NCI-H524 (cell line): ENCODE data around the gene CDC16.
"Not testable (repeated sequence)": the region's sequence is repeated elsewhere in the genome, so short reads cannot be mapped to it uniquely, and the experiment has no call there.

Source experiments
- DNase-seq, 2 experiments: peaks; one replicate each; lab custom pipeline; 2025; lab: John Stamatoyannopoulos, UW

Gene CDC16

GRCh38 chr13:114227528-114227927, 7.2 kb upstream of the CDC16 start:
- DNase-seq: no peak

DNA sequence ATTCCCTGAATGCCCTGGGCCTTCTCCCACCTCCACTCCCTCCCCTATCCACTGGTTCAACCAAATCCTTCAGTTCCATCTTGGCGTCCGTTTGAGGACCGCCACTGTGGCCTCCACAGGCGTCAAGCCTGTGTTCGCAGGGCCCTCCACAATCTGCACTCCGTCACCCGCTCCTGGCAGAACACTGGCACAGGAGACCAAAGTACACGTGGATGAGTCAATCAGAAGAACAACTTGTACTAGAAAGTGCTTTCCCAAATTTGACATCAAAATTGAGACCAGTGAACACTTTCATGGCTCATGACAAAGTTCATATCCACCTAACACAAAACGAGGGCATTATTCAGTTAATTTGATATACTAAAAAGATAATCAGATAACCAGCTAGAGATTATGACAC, 6.5 kb upstream of the CDC16 start:
- no peak for DNase-seq

DNA sequence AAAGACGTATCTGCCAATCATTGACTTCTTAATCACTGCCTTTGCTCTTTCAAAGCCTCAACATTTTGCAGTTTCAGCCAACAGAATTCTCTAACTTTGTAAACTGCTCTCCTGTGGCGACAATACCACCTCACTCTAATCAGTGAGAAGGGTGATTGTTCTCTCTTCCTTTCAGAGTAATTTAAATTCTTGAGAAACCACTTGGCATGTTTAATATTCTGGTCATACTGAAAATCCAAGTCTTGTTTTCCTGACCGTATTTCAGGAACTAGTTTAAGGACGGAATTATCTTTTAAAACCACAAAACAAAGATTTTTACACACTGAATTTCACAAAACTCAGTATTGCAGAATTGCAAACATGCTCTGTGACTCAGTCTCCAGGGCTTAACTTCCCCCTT, 5.2 kb upstream of the CDC16 start:
- DNase-seq: no peak

GRCh38 chr13:114230117-114230516, 4.6 kb upstream of the CDC16 start:
- DNase-seq: no peak

GRCh38 chr13:114230575-114230974, 4.1 kb upstream of the CDC16 start:
- no peak for DNase-seq

GRCh38 chr13:114231886-114232285, 2.8 kb upstream of the CDC16 start:
- DNase-seq: no peak

- DNase-seq: no peak
These were observed 442 bp upstream of the CDC16 start for GRCh38 chr13:114234266-114234644.

- DNase-seq: no peak
These were observed 1.0 kb downstream of the CDC16 start for GRCh38 chr13:114235697-114236096.

GRCh38 chr13:114236227-114236626, 1.5 kb downstream of the CDC16 start:
- DNase-seq: no peak

GRCh38 chr13:114237415-114238112, 2.9 kb downstream of the CDC16 start:
- DNase-seq: no peak

GRCh38 chr13:114241918-114242317, 7.2 kb downstream of the CDC16 start:
- DNase-seq: no peak

DNA sequence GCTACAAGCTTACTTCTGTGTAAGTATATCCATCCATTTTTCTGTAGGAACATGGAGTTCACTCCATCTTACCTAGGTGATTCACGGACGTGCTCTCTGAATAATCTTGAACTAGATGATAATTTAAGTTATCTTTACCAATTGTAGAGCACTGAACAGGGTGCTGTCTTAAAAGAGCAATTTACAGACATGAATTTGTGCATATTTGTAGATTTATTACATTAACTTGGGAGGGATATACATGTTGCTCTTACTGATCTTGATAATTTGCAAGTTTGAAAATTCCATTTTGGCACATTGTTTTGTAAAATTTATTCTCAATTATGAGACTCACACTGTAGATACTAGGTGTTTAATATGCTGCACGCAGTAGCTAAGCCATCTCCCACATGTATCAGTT, 9.3 kb downstream of the CDC16 start:
- DNase-seq: no peak

DNA sequence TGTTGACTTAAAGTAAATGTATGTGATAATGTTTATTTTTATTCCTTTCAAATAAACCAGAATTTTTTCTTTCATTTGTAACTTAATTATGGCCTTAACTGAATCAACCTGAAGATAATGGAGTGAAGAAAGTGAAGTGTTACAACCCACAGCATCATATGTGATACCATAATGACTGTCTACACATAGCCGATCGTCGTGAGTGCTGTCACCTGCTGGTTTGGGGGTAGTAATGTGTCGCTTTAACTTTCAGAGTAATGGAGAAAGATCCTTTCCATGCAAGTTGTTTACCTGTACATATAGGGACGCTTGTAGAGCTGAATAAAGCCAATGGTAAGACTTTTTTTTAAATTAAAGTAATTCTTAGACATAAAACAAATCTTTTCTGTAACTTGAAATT, 9.9 kb downstream of the CDC16 start:
- no peak for DNase-seq

- DNase-seq: no peak
These were observed 13.3 kb downstream of the CDC16 start for GRCh38 chr13:114248011-114248410.

DNA sequence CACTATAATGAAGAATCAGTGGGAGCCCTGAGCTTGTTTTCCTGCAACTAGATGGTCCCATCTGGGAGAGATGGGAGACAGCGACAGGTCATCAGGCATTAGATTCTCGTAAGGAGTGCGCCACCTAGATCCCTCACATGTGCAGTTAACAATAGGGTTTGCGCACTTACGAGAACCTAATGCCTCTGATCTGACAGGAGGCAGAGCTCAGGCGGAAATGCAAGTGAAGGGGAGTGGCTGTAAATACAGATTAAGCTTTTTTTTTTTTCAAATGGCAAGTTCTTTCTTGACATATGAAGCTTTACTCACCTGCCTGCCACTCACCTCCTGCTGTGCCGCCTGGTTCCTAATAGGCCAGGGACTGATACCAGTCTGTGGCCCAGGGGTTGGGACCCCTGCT, 14.4 kb downstream of the CDC16 start:
- no peak for DNase-seq

GRCh38 chr13:114251639-114252440, 17.1 kb downstream of the CDC16 start:
- not testable (repeated sequence) for DNase-seq

DNA sequence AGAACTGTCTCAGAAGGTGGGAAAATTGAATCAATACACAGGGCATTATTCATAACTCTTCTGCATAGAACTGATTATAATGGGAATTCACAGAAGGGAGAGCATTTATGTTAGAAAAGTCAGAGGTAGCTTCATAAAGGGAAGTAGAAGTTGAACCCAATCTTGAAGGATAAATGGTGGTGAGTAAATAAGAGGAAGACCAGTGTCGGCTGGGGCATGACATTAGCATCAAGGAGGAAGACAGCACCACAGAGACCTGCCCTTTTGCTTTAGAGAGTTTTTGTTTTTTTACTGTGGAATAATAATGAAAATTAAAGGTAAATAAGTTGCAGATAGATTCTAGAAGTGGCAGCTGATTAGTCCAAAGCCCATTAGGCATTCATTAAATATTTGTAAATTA, 21.9 kb downstream of the CDC16 start:
- DNase-seq: no peak

DNA sequence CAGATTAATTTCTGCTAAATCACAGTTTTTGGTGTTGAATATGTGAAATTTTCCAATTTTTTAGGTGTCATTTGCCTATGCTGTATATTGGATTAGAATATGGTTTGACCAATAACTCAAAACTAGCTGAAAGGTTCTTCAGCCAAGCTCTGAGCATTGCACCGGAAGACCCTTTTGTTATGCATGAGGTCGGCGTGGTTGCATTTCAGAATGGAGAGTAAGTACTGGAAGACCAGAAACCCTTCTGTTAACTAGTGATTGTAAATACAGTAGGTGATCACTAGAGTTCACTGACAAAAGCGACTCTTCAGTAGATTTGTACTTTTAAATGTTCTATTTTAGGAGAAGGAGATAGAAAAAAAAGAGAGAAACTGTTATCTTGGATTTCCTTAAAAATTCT, 22.3 kb downstream of the CDC16 start:
- DNase-seq: no peak

DNA sequence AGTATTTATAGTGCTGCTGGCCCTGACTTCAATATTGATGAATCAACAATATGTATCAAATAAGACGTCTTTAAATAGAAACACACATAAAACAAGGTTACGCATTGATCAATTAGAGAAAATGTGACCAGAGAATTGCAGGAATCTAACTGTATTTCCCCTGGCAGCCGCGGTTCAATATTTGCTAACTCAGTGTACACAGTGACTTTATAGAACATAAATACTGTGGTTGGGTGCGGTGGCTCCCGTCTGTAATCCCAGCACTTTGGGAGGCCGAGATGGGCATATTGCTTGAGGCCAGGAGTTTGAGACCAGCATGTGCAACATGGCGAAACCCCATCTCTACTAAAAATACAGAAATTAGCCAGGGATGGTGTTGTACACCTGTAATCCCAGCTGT, 23.9 kb downstream of the CDC16 start:
- no peak for DNase-seq

DNA sequence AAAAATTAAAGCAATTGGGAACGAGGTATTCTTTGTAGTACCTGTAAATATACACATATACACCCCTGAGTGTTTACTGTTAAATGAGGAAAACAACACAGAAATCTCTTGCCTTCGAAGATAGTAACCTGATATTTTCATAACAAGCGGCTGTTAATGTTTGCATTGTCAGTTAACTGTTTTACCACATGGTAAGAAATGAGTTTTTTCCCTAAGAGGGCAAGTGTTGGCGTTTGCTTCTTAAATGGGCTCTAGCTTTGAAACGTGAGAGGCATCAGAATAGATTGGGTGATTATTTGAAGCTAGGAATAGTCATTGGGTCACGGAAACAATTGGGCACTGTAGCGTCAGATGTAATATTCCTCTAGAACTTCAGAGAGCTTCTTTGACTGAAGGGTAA, 24.7 kb downstream of the CDC16 start:
- DNase-seq: no peak

GRCh38 chr13:114259974-114260373, 25.3 kb downstream of the CDC16 start:
- DNase-seq: no peak

- DNase-seq: no peak
These were observed 26.1 kb downstream of the CDC16 start for GRCh38 chr13:114260814-114261213.

GRCh38 chr13:114261328-114261965, 26.8 kb downstream of the CDC16 start:
- no peak for DNase-seq
